Mesodermal cell (in vitro differentiated cells): ENCODE measurements around the gene UFD1.

Experiments
- H3K27ac ChIP-seq: 2 replicates; pipeline ENCODE4 v1.7.0; 2013; ENCODE audit warnings: mild to moderate bottlenecking, low read depth, low read length, moderate library complexity; ENCODE audit not compliant: severe bottlenecking
- H3K36me3 ChIP-seq: 2 replicates; pipeline ENCODE4 v1.7.1; 2013; ENCODE audit warnings: mild to moderate bottlenecking, low read length, moderate library complexity; ENCODE audit not compliant: control insufficient read depth, insufficient read depth
- H3K4me1 ChIP-seq: one replicate; pipeline ENCODE4 v1.7.1; 2013; ENCODE audit warnings: mild to moderate bottlenecking, low read length; ENCODE audit not compliant: insufficient read depth, control insufficient read depth, poor library complexity, severe bottlenecking
- H3K4me3 ChIP-seq: 2 replicates; pipeline ENCODE4 v1.7.0; 2013; ENCODE audit warnings: low read length, control low read depth, mild to moderate bottlenecking; ENCODE audit not compliant: insufficient read depth, poor library complexity, severe bottlenecking; ENCODE audit errors: extremely low read depth
- H3K9me3 ChIP-seq: 2 replicates; pipeline ENCODE4 v1.7.1; 2013; ENCODE audit warnings: mild to moderate bottlenecking, low read length, moderate library complexity; ENCODE audit not compliant: control insufficient read depth
- WGBS, 2 experiments: methylation state at CpG; one replicate each; pipeline ENCODE4 v1.1.5; 2013; ENCODE audit warnings: missing lambda C conversion rate in 2 of 2; ENCODE audit not compliant: insufficient coverage in 2 of 2; 5-methylcytosine and 5-hydroxymethylcytosine counted together

The UFD1 gene

DNA sequence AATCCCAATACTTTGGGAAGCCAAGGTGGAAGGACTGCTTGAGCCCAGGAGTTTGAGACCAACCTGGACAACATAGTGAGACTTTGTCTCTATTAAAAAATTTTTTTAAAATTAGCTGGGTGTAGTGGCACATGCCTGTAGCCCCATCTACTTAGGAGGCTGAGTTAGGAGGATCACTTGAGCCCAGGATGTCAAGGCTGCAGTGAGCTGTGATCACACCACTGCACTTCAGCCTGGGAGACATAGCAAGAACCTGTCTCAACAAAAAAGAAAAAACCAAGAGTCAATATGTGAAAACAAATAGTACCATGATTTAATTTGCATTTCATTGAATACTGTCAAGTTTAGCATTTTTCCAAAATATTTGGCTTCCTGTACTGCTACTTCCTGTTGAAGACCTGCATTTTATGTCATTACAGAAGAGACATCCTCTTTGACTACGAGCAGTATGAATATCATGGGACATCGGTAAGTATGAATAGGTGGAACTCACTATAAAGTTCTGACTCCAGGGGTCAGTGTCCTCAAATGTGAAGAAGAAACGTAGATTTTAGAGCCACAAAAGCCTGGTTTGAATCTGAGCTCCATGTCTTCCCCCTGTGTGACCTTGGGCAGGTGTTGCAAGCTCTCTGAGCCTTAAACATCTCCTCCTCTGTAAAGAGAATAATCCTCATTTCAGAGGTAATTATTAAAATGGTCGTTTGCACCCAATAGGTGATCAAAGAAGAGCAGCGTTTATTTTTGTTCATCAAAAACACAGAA is 16.8 kb upstream of the UFD1 start:
- Histone ChIP-seq H3K4me1 (no peaks in the 10 kb centered on the region), H3K4me3 (no peak overlapping the region), H3K27ac (no peak overlapping the region), H3K9me3 (no peaks in the 10 kb centered on the region), H3K36me3 (peaks cover 54% of the 10 kb centered on the region)
- 92 to 95% methylated on average over 5 of the region's 5 CpGs for WGBS, 2 experiments

- Histone ChIP-seq H3K27ac (no peak overlapping the region), H3K36me3 (peaks cover 54% of the 10 kb centered on the region), H3K4me3 (no peak overlapping the region), H3K9me3 (no peaks in the 10 kb centered on the region), H3K4me1 (no peaks in the 10 kb centered on the region)
- 92 to 93% methylated on average over 5 of the region's 6 CpGs for WGBS, 2 experiments
Observed at GRCh38 chr22:19494676-19495173, 15.7 kb upstream of the UFD1 start.

GRCh38 chr22:19494001-19494560 is 15.1 kb upstream of the UFD1 start:
- WGBS, 2 experiments: 100% methylated on average over 7 to 8 of the region's 8 CpGs
- no peaks in the 10 kb centered on the region for H3K4me1 ChIP-seq
- H3K36me3 ChIP-seq: peaks cover 52% of the 10 kb centered on the region
- H3K27ac ChIP-seq: no peak overlapping the region
- H3K4me3 ChIP-seq: no peak overlapping the region
- no peaks in the 10 kb centered on the region for H3K9me3 ChIP-seq

DNA sequence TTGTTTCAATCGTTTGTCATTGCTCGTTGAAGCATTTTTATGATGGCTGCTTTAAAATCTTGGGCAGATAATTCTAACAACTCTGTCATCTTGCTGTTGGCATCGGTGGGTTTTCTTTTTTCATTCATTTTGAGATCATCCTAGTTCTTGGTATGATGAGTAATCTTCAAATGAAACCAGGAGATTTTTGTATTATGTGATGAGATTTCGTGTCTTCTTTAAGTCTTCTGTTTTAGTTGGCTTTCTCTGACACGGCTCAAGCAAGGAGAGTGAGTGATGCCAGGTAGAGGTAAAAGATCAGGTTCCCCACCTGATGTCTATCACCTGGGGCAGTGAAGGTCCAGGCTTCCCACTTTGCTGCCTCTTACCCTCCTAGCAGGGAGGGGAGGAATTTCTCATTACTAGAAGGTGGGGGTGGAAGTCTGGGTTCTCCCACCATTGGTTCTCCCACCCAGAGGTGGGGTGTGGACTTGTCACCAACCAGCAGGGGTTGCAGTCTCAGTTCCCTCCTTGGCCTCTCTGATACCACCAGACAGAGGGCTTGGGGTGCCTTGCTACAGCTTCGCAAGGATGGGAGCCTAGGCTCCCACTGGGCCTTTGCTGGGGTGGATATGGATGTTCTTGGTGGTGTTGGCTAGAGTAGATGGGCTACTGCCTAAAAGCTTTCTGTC is 13.6 kb upstream of the UFD1 start:
- H3K4me1 ChIP-seq: no peaks in the 10 kb centered on the region
- no peaks in the 10 kb centered on the region for H3K9me3 ChIP-seq
- H3K4me3 ChIP-seq: no peak overlapping the region
- 83 to 94% methylated on average over 4 to 5 of the region's 6 CpGs for WGBS, 2 experiments
- H3K27ac ChIP-seq: no peak overlapping the region
- peaks cover 54% of the 10 kb centered on the region for H3K36me3 ChIP-seq

DNA sequence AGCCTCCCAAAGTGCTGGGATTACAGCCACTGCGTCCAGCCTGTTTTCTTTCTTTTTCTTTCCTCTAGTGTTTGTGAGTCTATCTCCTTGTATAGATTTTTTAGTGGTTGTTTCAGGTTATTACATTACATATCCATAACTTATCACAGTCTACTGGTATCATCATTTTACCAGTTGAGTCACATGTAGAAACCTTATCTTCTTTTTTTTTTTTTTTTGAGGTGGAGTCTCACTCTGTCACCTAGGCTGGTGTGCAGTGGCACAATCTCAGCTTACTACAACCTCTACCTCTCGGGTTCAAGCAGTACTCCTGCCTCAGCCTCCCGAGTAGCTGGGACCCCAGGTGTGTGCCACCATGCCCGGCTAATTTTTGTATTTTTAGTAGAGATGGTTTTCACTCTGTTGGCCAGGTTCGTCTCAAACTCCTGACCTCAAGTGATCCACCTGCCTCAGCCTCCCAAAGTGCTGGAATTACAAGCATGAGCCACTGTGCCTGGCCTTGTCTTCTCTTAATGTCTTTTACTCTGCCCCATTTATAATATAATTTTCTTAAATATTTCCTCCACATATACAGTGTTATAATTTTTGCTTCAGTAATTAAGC is 11.7 kb upstream of the UFD1 start:
- Histone ChIP-seq H3K9me3 (no peaks in the 10 kb centered on the region), H3K4me1 (no peaks in the 10 kb centered on the region), H3K27ac (no peak overlapping the region), H3K4me3 (no peak overlapping the region), H3K36me3 (peaks cover 43% of the 10 kb centered on the region)
- WGBS, 2 experiments: no CpG with 5 or more reads among the region's 5 CpGs

- H3K36me3 ChIP-seq: peaks cover 48% of the 10 kb centered on the region
- 86 to 100% methylated on average over 1 to 3 of the region's 7 CpGs for WGBS, 2 experiments
- no peak overlapping the region for H3K27ac ChIP-seq
- H3K4me3 ChIP-seq: no peak overlapping the region
- H3K4me1 ChIP-seq: no peaks in the 10 kb centered on the region
- no peaks in the 10 kb centered on the region for H3K9me3 ChIP-seq
Observed at GRCh38 chr22:19488884-19489843, 10.2 kb upstream of the UFD1 start.

- no peaks in the 10 kb centered on the region for H3K4me1 ChIP-seq
- no peak overlapping the region for H3K27ac ChIP-seq
- WGBS, 2 experiments: 100% methylated on average over 1 of the region's 2 CpGs; no CpG with 5 or more reads in 1 of the 2 experiments
- peaks cover 49% of the 10 kb centered on the region for H3K36me3 ChIP-seq
- no peaks in the 10 kb centered on the region for H3K9me3 ChIP-seq
- H3K4me3 ChIP-seq: no peak overlapping the region
Observed at GRCh38 chr22:19488285-19488684, 9.3 kb upstream of the UFD1 start.

DNA sequence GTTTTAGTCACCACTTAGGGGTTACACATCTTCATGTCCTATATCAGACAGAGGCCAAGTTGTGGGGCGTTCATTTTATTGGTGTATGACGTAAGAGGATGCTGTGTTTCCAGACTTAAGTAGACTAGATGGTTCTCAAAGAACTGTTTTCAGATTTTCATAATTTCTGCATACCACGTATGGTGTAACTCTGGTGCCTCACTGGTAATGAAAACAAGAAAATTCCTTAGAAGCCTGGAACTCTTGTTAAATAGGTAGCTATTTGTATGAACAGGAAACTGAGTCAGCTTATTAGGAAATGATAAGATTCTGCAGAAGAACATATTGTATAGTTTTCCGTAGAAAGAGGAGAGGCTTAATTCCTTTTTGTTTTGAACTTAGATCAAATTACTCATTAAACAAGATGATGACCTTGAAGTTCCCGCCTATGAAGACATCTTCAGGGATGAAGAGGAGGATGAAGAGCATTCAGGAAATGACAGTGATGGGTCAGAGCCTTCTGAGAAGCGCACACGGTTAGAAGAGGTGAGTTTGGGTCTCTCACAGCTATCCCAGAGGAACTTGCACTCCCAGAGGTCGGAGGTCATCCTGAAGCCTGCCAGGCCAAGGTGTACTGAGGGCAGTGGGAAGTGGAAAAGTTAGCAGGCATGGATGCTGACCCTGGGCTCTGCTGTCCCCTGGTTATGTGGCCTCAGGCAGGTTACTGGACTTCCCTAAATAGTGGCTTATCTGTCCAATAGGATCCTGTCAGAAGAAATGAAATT is 4.7 kb upstream of the UFD1 start:
- H3K9me3 ChIP-seq: no peaks in the 10 kb centered on the region
- no peak overlapping the region for H3K27ac ChIP-seq
- 95 to 97% methylated on average over 3 to 7 of the region's 8 CpGs for WGBS, 2 experiments
- no peak overlapping the region for H3K4me3 ChIP-seq
- H3K4me1 ChIP-seq: peaks cover 10% of the 10 kb centered on the region
- peaks cover 59% of the 10 kb centered on the region for H3K36me3 ChIP-seq

- H3K36me3 ChIP-seq: peaks cover 48% of the 10 kb centered on the region
- no peak overlapping the region for H3K27ac ChIP-seq
- H3K9me3 ChIP-seq: no peaks in the 10 kb centered on the region
- 93 to 95% methylated on average over 6 to 7 of the region's 9 CpGs for WGBS, 2 experiments
- peaks cover 13% of the 10 kb centered on the region for H3K4me1 ChIP-seq
- H3K4me3 ChIP-seq: no peak overlapping the region
Observed at GRCh38 chr22:19482297-19482696, 3.3 kb upstream of the UFD1 start.
